ENCODE results near the gene RNFT2. TPM values are rescaled to one million over a fixed set of nuclear protein-coding genes. Genes with fewer than 3 reads are reported as not detected.

RNFT2 gene
- total RNA-seq, 3 donors from 2014 or later (not counting 1 experiment from before 2014, with no cell fraction given): 4.0 to 6.9 (median 5.3) TPM

DNA sequence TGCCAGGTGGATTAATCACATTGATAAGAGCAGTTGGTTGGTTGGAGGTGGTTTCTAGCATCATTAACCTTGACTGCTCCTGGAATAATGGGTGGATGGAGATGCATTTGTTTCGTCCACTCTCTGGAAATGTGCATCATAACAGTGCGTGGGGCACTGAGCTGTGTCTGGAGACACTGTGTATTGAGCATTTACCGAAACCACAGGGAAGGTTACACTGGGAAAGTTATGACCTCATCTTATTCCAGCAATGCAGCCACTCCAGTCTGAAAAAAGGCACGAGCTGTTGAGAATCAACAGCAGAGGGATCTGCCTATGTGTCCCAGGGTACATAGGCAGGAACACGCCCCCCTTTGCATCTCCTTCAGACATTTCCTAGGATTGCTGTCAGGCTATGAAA is 27.2 kb downstream of the RNFT2 start:
- no peaks in the 10 kb centered on the region for H3K9me3 Mint-ChIP-seq
- WGBS (ENCODE audit: insufficient coverage): 89% methylated on average over 5 of the region's 5 CpGs

DNA sequence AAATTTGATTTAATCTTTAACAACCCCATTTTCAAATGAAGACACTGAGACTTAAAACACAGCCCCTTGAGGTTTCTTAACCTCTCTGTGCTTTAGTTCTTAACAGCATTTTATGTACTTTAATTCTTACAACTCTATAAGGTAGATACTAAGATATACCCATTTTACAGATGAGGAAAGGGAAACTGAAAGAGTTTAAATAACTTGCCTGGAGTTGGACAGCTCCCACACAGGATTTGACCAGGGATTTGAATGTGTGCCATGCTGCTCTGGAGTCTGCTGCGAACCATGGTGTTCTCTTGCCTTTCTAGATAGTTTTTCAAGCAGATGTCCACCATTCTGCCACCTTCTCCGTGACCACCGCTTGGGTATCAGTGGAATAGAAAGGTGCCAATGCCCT is 28.2 kb downstream of the RNFT2 start:
- H3K36me3 ChIP-seq (ENCODE audit: control insufficient read depth, insufficient read depth, low read length): no peaks in the 10 kb centered on the region
- WGBS (ENCODE audit: insufficient coverage): 97% methylated on average over 3 of the region's 3 CpGs
- no peaks in the 10 kb centered on the region for H3K4me1 ChIP-seq (ENCODE audit: control insufficient read depth, insufficient read depth, low read length)
- no peak overlapping the region for H3K27ac Mint-ChIP-seq
- intact Hi-C loops (cut with micrococcal nuclease): no loop called here
- H3K4me3 Mint-ChIP-seq: no peak overlapping the region
- no peaks in the 10 kb centered on the region for H3K9me3 Mint-ChIP-seq
- no peaks in the 10 kb centered on the region for H3K36me3 Mint-ChIP-seq
- H3K27me3 ChIP-seq (ENCODE audit: control insufficient read depth, insufficient read depth, low read length): no peaks in the 10 kb centered on the region
- no peaks in the 10 kb centered on the region for H3K27me3 Mint-ChIP-seq (ENCODE audit: low read depth in 2 of 2)
- TF ChIP-seq, protein P1, sequence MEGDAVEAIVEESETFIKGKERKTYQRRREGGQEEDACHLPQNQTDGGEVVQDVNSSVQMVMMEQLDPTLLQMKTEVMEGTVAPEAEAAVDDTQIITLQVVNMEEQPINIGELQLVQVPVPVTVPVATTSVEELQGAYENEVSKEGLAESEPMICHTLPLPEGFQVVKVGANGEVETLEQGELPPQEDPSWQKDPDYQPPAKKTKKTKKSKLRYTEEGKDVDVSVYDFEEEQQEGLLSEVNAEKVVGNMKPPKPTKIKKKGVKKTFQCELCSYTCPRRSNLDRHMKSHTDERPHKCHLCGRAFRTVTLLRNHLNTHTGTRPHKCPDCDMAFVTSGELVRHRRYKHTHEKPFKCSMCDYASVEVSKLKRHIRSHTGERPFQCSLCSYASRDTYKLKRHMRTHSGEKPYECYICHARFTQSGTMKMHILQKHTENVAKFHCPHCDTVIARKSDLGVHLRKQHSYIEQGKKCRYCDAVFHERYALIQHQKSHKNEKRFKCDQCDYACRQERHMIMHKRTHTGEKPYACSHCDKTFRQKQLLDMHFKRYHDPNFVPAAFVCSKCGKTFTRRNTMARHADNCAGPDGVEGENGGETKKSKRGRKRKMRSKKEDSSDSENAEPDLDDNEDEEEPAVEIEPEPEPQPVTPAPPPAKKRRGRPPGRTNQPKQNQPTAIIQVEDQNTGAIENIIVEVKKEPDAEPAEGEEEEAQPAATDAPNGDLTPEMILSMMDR (IDR thresholded peaks at IDR 0.05): no peak
- no peak for ATAC-seq
- H3K4me3 ChIP-seq (ENCODE audit: low read length): no peak overlapping the region
- H3K9me3 ChIP-seq (ENCODE audit: control insufficient read depth, insufficient read depth, low read length): no peaks in the 10 kb centered on the region
- H3K4me1 Mint-ChIP-seq: no peaks in the 10 kb centered on the region
- H3K27ac ChIP-seq (ENCODE audit: low read length): no peak overlapping the region
- DNase-seq: no peak

More for the DNA sequence above, 27.2 kb downstream of the RNFT2 start:
- no peak for DNase-seq
- ATAC-seq: no peak
- no peaks in the 10 kb centered on the region for H3K9me3 ChIP-seq (ENCODE audit: control insufficient read depth, insufficient read depth, low read length)
- H3K27ac Mint-ChIP-seq: no peak overlapping the region
- H3K4me1 ChIP-seq (ENCODE audit: control insufficient read depth, insufficient read depth, low read length): no peaks in the 10 kb centered on the region
- no peak overlapping the region for H3K27ac ChIP-seq (ENCODE audit: low read length)
- no peaks in the 10 kb centered on the region for H3K36me3 ChIP-seq (ENCODE audit: control insufficient read depth, insufficient read depth, low read length)
- no peak overlapping the region for H3K4me3 ChIP-seq (ENCODE audit: low read length)
- H3K27me3 Mint-ChIP-seq (ENCODE audit: low read depth in 2 of 2): no peaks in the 10 kb centered on the region
- H3K4me1 Mint-ChIP-seq: peaks cover 0 to 6% of the 10 kb centered on the region in 2 donors
- H3K27me3 ChIP-seq (ENCODE audit: control insufficient read depth, insufficient read depth, low read length): no peaks in the 10 kb centered on the region
- no peaks in the 10 kb centered on the region for H3K36me3 Mint-ChIP-seq
- intact Hi-C loops (cut with micrococcal nuclease): no loop called here
- TF ChIP-seq, protein P1 (IDR thresholded peaks at IDR 0.05): no peak
- no peak overlapping the region for H3K4me3 Mint-ChIP-seq

DNA sequence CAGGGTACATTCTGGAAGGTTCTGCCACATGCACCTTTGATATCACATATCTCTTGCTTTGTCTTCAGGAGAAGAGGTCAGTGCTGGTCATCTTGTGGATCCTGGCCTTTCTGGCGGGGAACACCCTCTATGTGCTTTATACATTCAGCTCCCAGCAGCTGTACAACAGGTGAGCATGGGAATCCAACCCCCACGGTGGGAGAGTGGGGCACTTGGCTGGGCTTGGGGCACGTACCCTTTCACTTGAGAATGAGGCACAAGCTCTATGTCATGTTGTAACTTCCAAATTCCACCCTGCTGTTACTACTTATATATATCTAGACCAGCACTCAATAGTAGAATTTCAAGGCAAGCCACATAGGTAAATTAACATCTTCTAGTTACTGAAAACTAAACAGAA is 28.6 kb downstream of the RNFT2 start:
- Mint-ChIP-seq H3K27ac (no peak overlapping the region), H3K36me3 (no peaks in the 10 kb centered on the region), H3K4me3 (no peak overlapping the region), H3K4me1 (no peaks in the 10 kb centered on the region), H3K9me3 (no peaks in the 10 kb centered on the region), H3K27me3 (ENCODE audit: low read depth in 2 of 2) (no peaks in the 10 kb centered on the region)
- Histone ChIP-seq H3K36me3 (ENCODE audit: control insufficient read depth, insufficient read depth, low read length) (no peaks in the 10 kb centered on the region), H3K27me3 (ENCODE audit: control insufficient read depth, insufficient read depth, low read length) (no peaks in the 10 kb centered on the region), H3K27ac (ENCODE audit: low read length) (no peak overlapping the region), H3K9me3 (ENCODE audit: control insufficient read depth, insufficient read depth, low read length) (no peaks in the 10 kb centered on the region), H3K4me1 (ENCODE audit: control insufficient read depth, insufficient read depth, low read length) (no peaks in the 10 kb centered on the region), H3K4me3 (ENCODE audit: low read length) (no peak overlapping the region)
- ATAC-seq (no peak), DNase-seq (no peak)
- intact Hi-C loops (cut with micrococcal nuclease): no loop called here
- WGBS (ENCODE audit: insufficient coverage): 92% methylated on average over 3 of the region's 3 CpGs
- TF ChIP-seq, protein P1 (IDR thresholded peaks at IDR 0.05): no peak

DNA sequence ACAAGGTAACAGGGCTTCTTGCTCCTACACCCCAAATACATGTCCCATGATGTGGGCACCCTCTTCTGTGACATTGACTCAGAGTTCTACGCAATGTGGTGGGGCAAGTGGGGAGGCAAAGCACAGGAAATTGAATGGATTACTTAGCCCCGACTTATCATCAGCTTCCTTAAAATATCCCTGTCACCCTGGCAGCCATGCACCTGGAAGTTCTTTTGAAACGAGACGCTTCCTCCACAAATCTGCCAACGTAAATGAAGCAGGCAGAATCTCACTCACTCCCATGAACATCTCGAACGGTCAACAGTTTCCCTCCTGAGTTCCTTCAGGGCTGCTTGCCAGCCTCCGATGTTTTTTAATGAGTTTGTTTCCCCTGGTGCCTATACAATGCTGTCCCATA is 33.5 kb downstream of the RNFT2 start:
- TF ChIP-seq, protein P1 (IDR thresholded peaks at IDR 0.05): no peak
- Mint-ChIP-seq H3K4me3 (no peak overlapping the region), H3K27me3 (ENCODE audit: low read depth in 2 of 2) (no peaks in the 10 kb centered on the region), H3K36me3 (no peaks in the 10 kb centered on the region), H3K9me3 (no peaks in the 10 kb centered on the region), H3K27ac (no peak overlapping the region), H3K4me1 (no peaks in the 10 kb centered on the region)
- intact Hi-C loops (cut with micrococcal nuclease): no loop called here
- ATAC-seq (no peak), DNase-seq (no peak)
- Histone ChIP-seq H3K27me3 (ENCODE audit: control insufficient read depth, insufficient read depth, low read length) (no peaks in the 10 kb centered on the region), H3K27ac (ENCODE audit: low read length) (no peak overlapping the region), H3K4me3 (ENCODE audit: low read length) (no peak overlapping the region), H3K4me1 (ENCODE audit: control insufficient read depth, insufficient read depth, low read length) (no peaks in the 10 kb centered on the region), H3K36me3 (ENCODE audit: control insufficient read depth, insufficient read depth, low read length) (no peaks in the 10 kb centered on the region), H3K9me3 (ENCODE audit: control insufficient read depth, insufficient read depth, low read length) (no peaks in the 10 kb centered on the region)
- WGBS (ENCODE audit: insufficient coverage): 81% methylated on average over 8 of the region's 8 CpGs
